SK-N-SH treated with all-trans-retinoic acid at 6 μM for 48 hours (cell line): ENCODE measurements around the gene CETN1.

Experiments used
- ARNTL ChIP-seq: fragments of 450-650 bp; formaldehyde crosslinking; IDR thresholded peaks from 2 replicates; pipeline ENCODE4 v1.5.0; 2020; ENCODE audit warnings: low read depth, mild to moderate bottlenecking, moderate library complexity, borderline replicate concordance
- CSDC2 ChIP-seq: fragments of 250-450 bp; sonication (Bioruptor Pico); IDR thresholded peaks from 2 replicates; pipeline ENCODE4 v1.5.0; 2020; ENCODE audit warnings: mild to moderate bottlenecking, moderate library complexity
- ESRRG ChIP-seq: fragments of 250-450 bp; sonication (Bioruptor Pico); IDR thresholded peaks from 2 replicates; pipeline ENCODE4 v1.6.1; 2021; ENCODE audit warnings: mild to moderate bottlenecking
- GLIS3 ChIP-seq: fragments of 250-450 bp; sonication (Bioruptor Pico); IDR thresholded peaks from 2 replicates; pipeline ENCODE4 v1.5.0; 2020; ENCODE audit warnings: mild to moderate bottlenecking, moderate library complexity
- ISL1 ChIP-seq: fragments of 250-450 bp; sonication (Bioruptor Pico); IDR thresholded peaks from 2 replicates; pipeline ENCODE4 v2.1.2; 2022; ENCODE audit warnings: mild to moderate bottlenecking, moderate library complexity
- RARB ChIP-seq: fragments of 250-450 bp; sonication (Bioruptor Pico); IDR thresholded peaks from 2 replicates; pipeline ENCODE4 v1.8.0; 2021; ENCODE audit warnings: mild to moderate bottlenecking, moderate library complexity
- TCF4 ChIP-seq: fragments of 250-450 bp; sonication (Bioruptor Pico); IDR thresholded peaks from 2 replicates; pipeline ENCODE4 v1.8.0; 2021; ENCODE audit warnings: mild to moderate bottlenecking, moderate library complexity, borderline replicate concordance
- TOX ChIP-seq: fragments of 250-450 bp; sonication (Bioruptor Pico); IDR thresholded peaks from 2 replicates; pipeline ENCODE4 v1.8.0; 2021; ENCODE audit warnings: mild to moderate bottlenecking, moderate library complexity, borderline replicate concordance
- ZFP3 ChIP-seq: fragments of 250-450 bp; sonication (Bioruptor Pico); IDR thresholded peaks from 2 replicates; pipeline ENCODE4 v1.5.0; 2020; ENCODE audit warnings: mild to moderate bottlenecking, moderate library complexity
- ZFP30 ChIP-seq: fragments of 450-650 bp; formaldehyde crosslinking; IDR thresholded peaks from 2 replicates; pipeline ENCODE4 v1.5.0; 2022; ENCODE audit warnings: mild to moderate bottlenecking, moderate library complexity
- ZNF565 ChIP-seq: fragments of 450-650 bp; formaldehyde crosslinking; conservative IDR thresholded peaks from 2 replicates; pipeline ENCODE4 v1.5.0; 2020; ENCODE audit warnings: low read depth, mild to moderate bottlenecking, moderate library complexity
- ZNF70 ChIP-seq: fragments of 450-650 bp; formaldehyde crosslinking; IDR thresholded peaks from 2 replicates; pipeline ENCODE4 v1.5.0; 2020; ENCODE audit warnings: mild to moderate bottlenecking, moderate library complexity
- TF ChIP-seq, protein P1 (sequence below): fragments of 250-450 bp; sonication (Bioruptor Pico); IDR thresholded peaks from 2 replicates; pipeline ENCODE4 v1.8.0; 2020; ENCODE audit warnings: mild to moderate bottlenecking, moderate library complexity, borderline replicate concordance
- TF ChIP-seq, protein P2 (sequence below): fragments of 250-450 bp; sonication (Bioruptor Pico); IDR thresholded peaks from 2 replicates; pipeline ENCODE4 v1.5.1; 2021; ENCODE audit warnings: mild to moderate bottlenecking, moderate library complexity

DNA sequence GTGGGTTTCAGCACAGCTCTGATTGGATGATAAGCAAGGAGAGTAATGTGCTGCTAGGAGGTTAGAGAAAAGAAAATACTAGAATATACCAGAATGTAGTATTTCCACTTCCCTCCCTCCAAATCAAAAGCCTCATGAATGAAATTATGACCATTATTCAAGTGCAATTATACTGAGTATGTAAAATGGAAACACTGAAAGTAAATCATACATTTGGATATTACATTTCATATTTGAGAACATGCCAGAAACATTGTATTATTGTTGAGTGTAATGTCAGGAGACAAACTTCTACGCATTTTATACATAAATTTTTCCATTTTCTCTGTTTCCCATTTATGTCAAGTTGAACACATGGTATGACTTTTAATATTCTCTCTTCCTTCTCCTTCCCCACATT lies 942 bp upstream of the CETN1 start:
- TF ChIP-seq ESRRG (CRISPR knock-in tag) (no peak), ZNF565 (CRISPR knock-in tag) (no peak), ISL1 (no peak), ZFP30 (CRISPR knock-in tag) (no peak), ZFP3 (CRISPR knock-in tag) (no peak), ARNTL (no peak), CSDC2 (CRISPR knock-in tag) (no peak), TOX (CRISPR knock-in tag) (no peak), RARB (no peak), ZNF70 (CRISPR knock-in tag) (no peak), TCF4 (CRISPR knock-in tag) (no peak), GLIS3 (CRISPR knock-in tag) (no peak)
- TF ChIP-seq, protein P1, sequence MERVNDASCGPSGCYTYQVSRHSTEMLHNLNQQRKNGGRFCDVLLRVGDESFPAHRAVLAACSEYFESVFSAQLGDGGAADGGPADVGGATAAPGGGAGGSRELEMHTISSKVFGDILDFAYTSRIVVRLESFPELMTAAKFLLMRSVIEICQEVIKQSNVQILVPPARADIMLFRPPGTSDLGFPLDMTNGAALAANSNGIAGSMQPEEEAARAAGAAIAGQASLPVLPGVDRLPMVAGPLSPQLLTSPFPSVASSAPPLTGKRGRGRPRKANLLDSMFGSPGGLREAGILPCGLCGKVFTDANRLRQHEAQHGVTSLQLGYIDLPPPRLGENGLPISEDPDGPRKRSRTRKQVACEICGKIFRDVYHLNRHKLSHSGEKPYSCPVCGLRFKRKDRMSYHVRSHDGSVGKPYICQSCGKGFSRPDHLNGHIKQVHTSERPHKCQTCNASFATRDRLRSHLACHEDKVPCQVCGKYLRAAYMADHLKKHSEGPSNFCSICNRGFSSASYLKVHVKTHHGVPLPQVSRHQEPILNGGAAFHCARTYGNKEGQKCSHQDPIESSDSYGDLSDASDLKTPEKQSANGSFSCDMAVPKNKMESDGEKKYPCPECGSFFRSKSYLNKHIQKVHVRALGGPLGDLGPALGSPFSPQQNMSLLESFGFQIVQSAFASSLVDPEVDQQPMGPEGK (CRISPR knock-in tag) = no peak
- TF ChIP-seq, protein P2, sequence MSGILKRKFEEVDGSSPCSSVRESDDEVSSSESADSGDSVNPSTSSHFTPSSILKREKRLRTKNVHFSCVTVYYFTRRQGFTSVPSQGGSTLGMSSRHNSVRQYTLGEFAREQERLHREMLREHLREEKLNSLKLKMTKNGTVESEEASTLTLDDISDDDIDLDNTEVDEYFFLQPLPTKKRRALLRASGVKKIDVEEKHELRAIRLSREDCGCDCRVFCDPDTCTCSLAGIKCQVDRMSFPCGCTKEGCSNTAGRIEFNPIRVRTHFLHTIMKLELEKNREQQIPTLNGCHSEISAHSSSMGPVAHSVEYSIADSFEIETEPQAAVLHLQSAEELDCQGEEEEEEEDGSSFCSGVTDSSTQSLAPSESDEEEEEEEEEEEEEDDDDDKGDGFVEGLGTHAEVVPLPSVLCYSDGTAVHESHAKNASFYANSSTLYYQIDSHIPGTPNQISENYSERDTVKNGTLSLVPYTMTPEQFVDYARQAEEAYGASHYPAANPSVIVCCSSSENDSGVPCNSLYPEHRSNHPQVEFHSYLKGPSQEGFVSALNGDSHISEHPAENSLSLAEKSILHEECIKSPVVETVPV = no peak
